GM06990 (cell line): ENCODE results near the gene PLOD3.

ENCODE experiments used
- DNase-seq: peaks from one replicate; pipeline ENCODE4 v3.0.0-alpha.2; 2011; ENCODE audit not compliant: insufficient read length; ENCODE audit errors: extremely low read depth
- H3K27me3 ChIP-seq: replicated peaks from 2 replicates; pipeline ENCODE4 v1.6.0; 2011; ENCODE audit warnings: low read length; ENCODE audit not compliant: control insufficient read depth, insufficient read depth
- H3K36me3 ChIP-seq: 2 replicates; pipeline ENCODE4 v1.5.1; 2011; ENCODE audit warnings: low read length; ENCODE audit not compliant: control insufficient read depth, insufficient read depth
- H3K4me3 ChIP-seq: replicated peaks from 2 replicates; pipeline ENCODE4 v1.5.1; 2011; ENCODE audit warnings: low read depth, mild to moderate bottlenecking, control low read depth, low read length
- CTCF ChIP-seq: IDR thresholded peaks from 2 replicates; pipeline ENCODE4 v1.5.1; 2011; ENCODE audit warnings: low read length, control low read depth, mild to moderate bottlenecking, inconsistent platforms; ENCODE audit not compliant: insufficient read depth, poor library complexity, severe bottlenecking

The PLOD3 gene

DNA sequence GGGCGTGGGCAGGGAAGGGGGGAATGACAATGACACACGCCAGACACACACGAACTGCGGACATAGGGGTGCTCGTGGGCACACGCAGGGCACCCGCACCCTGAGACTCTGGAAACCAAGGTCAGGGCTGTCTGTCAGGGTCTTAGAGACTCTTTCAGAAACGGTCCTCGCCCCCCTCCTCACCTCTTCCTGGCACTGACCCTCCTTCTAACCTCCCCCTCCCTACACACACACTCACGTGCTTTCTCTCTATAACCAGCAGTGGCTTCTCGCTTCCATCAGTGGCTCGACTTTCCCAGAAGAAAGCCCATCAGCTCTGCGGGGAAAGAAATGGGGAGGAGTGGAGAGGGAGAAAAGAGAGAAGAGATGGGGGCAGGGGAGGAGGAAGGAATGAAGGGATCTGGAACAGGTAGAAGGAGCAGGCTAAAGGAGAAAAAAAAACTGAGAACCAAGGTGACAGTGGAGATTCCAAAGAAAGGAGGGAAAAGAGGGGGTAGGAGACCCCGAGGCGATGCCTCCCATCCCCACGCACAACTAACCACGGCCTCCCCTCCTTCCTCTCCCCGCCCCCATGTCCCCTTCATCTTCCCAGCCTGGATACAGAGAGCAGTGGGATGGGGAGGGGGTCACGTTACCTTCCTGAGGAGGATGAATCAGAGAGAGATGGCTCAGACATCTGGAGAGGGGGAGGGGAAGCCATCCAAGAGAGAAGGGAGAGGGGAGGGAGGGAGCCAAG is 50.3 kb downstream of the PLOD3 start:
- H3K27me3 ChIP-seq = peaks cover 1% of the 10 kb centered on the region
- no peak for TF ChIP-seq CTCF
- no peaks in the 10 kb centered on the region for H3K36me3 ChIP-seq
- DNase-seq = no peak
- no peak overlapping the region for H3K4me3 ChIP-seq

DNA sequence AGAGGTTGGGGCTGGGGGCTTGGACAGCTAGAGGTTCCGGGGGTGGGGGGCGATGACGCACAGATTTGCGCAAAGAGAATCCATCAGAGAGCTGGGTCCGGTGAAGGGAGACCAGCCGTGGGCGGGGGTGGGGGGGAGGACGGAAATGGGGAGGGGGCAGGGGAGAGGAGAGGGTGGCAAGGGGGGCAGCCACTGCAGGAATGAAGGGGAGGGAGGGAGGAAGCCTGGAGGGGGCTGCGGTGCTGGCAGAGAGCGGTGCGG is 50.8 kb downstream of the PLOD3 start:
- no peak for DNase-seq
- no peak overlapping the region for H3K4me3 ChIP-seq

DNA sequence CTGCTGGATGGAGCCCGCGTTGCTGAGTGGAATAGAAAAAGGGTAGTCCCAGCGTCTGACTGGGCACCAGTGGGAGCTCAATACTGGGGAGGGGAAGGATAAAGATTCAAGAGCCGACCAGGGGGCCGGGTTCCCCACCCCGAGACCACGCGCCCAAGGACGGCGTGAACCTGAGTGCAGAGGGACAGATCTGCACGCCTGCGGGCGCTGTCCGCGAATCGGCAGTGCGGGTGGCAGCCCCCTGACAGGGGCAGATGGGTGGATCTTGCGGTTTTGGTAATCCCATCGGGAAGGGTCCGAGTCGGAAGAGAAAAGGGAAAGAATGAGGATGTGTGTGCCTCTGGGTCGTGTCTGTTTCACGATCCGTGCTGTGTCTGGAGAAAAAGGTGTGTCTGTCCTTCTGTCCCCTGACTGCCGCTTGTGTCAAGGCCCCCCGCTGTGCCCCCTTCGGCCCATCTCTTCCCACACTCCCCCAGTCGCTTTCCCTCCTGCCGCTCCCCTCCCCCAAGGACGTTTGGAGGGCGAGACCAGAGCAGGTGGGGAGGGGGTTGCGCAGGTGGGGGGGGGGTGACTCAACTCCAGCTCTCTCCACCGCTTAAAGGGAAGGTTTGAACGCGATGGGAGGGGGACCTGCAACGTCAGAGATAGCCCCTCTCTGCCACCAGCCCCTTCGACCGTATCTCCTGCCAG is 51.3 kb downstream of the PLOD3 start:
- TF ChIP-seq CTCF = no peak
- Histone ChIP-seq H3K36me3 (no peaks in the 10 kb centered on the region), H3K27me3 (no peaks in the 10 kb centered on the region; the same call in none of the 2 replicates), H3K4me3 (peak overlapping the region; percentile 45)
- DNase-seq = no peak

More for the DNA sequence above, 50.8 kb downstream of the PLOD3 start:
- TF ChIP-seq CTCF = no peak
- Histone ChIP-seq H3K36me3 (no peaks in the 10 kb centered on the region), H3K27me3 (peaks cover 1% of the 10 kb centered on the region)

DNA sequence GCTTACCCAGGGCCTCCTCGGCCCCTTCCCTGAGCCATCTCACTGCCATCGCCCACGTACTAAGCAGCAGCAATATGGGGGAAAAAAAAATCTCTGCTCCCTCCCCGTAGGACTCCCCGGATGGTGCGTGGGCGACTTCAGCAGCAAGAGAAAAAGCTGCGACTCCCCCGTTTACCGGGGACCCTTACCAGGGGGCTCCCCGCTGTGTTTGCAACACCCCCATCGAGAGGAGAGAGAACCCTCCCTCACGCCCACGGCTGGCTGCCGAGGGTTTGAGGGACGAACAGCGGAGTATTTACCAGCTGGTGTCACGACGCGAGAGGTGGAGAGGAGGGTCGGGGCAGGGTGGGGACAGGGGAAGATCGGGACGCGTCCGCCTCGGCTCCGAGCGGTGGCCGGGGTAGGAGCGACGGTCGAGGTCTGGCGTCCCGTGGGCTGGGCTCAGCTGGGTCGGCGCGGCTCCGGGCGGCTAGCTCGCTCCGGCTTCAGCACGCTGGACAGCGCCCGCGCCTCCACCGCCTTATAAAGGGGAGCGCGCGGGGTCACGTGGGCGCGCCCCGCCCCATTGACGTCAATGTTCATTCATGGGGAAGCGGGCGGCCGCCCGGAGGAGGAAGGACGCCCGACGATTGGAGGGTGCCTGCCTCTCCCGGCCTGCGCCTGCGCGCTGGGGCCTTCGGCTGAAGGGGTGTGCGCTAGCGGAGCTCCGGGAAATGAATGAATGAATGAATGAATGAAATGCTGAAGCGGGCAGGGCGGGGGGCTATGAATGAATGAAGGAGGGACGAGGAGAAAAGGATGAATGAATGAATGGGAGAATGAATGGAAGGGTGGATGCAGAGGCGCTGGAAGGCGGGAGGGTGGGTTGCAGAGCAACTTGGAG is 52.1 kb downstream of the PLOD3 start, which contains the start of gene VGF:
Gene VGF (minus strand): TSS at position 495 of the 883 bp plus-strand sequence. CDS start 726 bp downstream, outside the sequence.
- Histone ChIP-seq H3K4me3 (peak within 1 kb of the TSS; percentile 45), H3K36me3 (no peaks in the 10 kb centered on the region), H3K27me3 (no peaks in the 10 kb centered on the region; the same call in none of the 2 replicates)
- peak; percentile 93 for DNase-seq
- no peak for TF ChIP-seq CTCF

DNA sequence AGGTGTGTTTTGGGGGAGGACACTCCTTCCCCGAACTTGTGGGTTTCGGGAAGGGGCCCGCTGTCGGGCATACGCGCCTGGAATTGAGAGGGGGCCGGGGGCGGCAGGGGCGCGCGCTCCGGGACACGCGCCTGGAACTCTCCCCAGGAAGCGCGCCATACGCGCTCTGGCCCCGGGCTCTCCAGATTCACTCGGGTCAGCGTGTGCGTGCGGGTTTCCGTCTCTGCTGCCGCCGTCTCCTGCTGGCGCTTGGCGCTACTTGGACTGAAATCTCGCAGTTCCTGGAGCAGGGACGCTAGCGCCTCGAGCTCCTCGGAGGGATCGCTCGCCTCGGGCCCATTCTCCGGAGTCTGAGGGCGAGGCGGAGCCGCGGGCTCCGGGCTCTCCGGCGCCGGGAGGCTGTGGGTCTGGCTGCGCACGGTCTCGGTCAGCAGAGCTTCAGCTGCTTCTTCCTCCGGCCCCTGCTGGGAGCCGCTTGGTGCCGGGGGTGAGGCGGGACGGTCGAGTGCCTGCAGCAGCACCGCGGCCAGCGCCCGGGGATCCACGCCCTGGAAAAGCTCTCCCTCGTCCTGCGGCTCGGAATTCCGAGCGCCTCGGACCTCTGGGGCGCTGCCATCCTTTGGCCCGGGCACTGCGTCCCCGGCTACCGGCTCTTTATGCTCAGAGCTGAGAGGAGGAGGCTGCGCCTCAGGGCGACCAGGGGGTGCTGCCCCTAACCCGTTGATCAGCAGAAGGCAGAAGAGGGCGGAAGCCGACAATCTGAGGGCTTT is 53.1 kb downstream of the PLOD3 start:
- peak overlapping the region; percentile 58; the same call in 1 of the 2 replicates for H3K4me3 ChIP-seq
- no peak for TF ChIP-seq CTCF
- H3K27me3 ChIP-seq = no peaks in the 10 kb centered on the region; the same call in none of the 2 replicates
- peaks cover 1% of the 10 kb centered on the region for H3K36me3 ChIP-seq
- DNase-seq = peak; percentile 37
